Testis (tissue), 2 donors: ENCODE data around the gene NAV3.

Source experiments
- POLR2A ChIP-seq: fragments of 450-650 bp; IDR thresholded peaks from one replicate; pipeline ENCODE4 v1.6.1; 2017; ENCODE audit warnings: antibody characterized with exemption, mild to moderate bottlenecking, moderate library complexity
- TF ChIP-seq, protein P1 (sequence below), 3 experiments: fragments of 450-650 bp in 2 of 3; fragments of 200-600 bp in 1 of 3; sonication (generic) in 1 of 3; IDR thresholded peaks; one replicate each; pipeline ENCODE4 v1.5.1; 2016 to 2019; ENCODE audit warnings: antibody characterized with exemption in 3 of 3, mild to moderate bottlenecking in 2 of 3, moderate library complexity in 1 of 3

DNA sequence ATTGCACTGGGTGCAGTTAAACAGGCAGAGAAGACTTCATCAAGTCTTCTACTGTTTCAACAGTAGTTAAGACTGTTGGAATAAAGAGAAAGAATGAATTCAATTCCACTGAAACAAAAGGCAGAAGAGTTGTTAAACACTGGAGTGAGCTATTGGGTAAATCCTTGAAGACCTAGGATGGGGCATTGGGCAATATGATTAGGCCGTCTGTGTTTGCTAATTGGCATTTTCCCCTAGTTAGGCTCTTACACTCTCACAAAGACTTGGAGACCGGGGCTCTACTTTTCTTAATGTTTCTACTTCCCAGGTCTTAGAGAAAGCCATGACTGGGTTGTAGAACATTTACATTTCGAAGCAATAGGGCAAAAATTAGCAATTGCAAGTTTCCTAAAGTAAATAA, 402.1 kb downstream of the NAV3 start:
- TF ChIP-seq, protein P1, sequence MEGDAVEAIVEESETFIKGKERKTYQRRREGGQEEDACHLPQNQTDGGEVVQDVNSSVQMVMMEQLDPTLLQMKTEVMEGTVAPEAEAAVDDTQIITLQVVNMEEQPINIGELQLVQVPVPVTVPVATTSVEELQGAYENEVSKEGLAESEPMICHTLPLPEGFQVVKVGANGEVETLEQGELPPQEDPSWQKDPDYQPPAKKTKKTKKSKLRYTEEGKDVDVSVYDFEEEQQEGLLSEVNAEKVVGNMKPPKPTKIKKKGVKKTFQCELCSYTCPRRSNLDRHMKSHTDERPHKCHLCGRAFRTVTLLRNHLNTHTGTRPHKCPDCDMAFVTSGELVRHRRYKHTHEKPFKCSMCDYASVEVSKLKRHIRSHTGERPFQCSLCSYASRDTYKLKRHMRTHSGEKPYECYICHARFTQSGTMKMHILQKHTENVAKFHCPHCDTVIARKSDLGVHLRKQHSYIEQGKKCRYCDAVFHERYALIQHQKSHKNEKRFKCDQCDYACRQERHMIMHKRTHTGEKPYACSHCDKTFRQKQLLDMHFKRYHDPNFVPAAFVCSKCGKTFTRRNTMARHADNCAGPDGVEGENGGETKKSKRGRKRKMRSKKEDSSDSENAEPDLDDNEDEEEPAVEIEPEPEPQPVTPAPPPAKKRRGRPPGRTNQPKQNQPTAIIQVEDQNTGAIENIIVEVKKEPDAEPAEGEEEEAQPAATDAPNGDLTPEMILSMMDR (IDR thresholded peaks at IDR 0.05), result no peak
- no peak for TF ChIP-seq POLR2A
